Measurements from ENCODE around the gene HRAS. TPM values are rescaled to one million over a fixed set of nuclear protein-coding genes. Genes with fewer than 3 reads are reported as not detected.

Gene HRAS
- total RNA-seq, 2 experiments from 2014 or later = 45.1 to 52.5 TPM

- Mint-ChIP-seq H3K27ac (no peak overlapping the region), H3K4me1 (peaks cover 10% of the 10 kb centered on the region), H3K36me3 (ENCODE audit: low read depth) (no peaks in the 10 kb centered on the region), H3K27me3 (peaks cover 15% of the 10 kb centered on the region), H3K4me3 (peak overlapping the region; percentile 24), H3K9me3 (no peaks in the 10 kb centered on the region)
- DNase-seq = no peak
- CTCF ChIA-PET = interaction anchor here (1.0 to 3.1 kb wide), 7 partner anchors 9 to 170 kb away, joined by 3 to 17 read pairs (median 7); no protein-coding TSS in a partner anchor
- POLR2A ChIA-PET = interaction anchor here (0.8 to 5.9 kb wide), 8 partner anchors 8 to 170 kb away, joined by 3 to 25 read pairs (median 5); partner anchors contain the start of genes HRAS and PHRF1
These were observed 20.6 kb upstream of the HRAS start for GRCh38 chr11:555780-556661.

- no peaks in the 10 kb centered on the region for H3K36me3 Mint-ChIP-seq (ENCODE audit: low read depth)
These were observed 19.9 kb upstream of the HRAS start for GRCh38 chr11:555227-555779.

GRCh38 chr11:554428-555226, 19.3 kb upstream of the HRAS start:
- H3K36me3 Mint-ChIP-seq (ENCODE audit: low read depth) = no peaks in the 10 kb centered on the region
- peaks cover 4% of the 10 kb centered on the region for H3K4me1 Mint-ChIP-seq
- peaks cover 12% of the 10 kb centered on the region for H3K27me3 Mint-ChIP-seq
- ChIA-PET CTCF (interaction anchor here (0.6 to 3.1 kb wide), 18 partner anchors 10 to 373 kb away, joined by 3 to 17 read pairs (median 4); partner anchors contain the start of genes DEAF1 and PHRF1), POLR2A (interaction anchor here (0.8 to 5.9 kb wide), 8 partner anchors 9 to 172 kb away, joined by 3 to 25 read pairs (median 8); partner anchors contain the start of genes DEAF1, IRF7, PHRF1 and TMEM80)
- H3K27ac Mint-ChIP-seq = no peak overlapping the region
- no peaks in the 10 kb centered on the region for H3K9me3 Mint-ChIP-seq
- DNase-seq = peak; percentile 77
- H3K4me3 Mint-ChIP-seq = peak overlapping the region; percentile 39

More at GRCh38 chr11:555227-555779, 19.9 kb upstream of the HRAS start:
- Mint-ChIP-seq H3K4me3 (no peak overlapping the region), H3K4me1 (peaks cover 9% of the 10 kb centered on the region), H3K27me3 (peaks cover 15% of the 10 kb centered on the region), H3K27ac (no peak overlapping the region), H3K9me3 (no peaks in the 10 kb centered on the region)
- ChIA-PET CTCF (interaction anchor here (1.0 to 3.1 kb wide), 11 partner anchors 9 to 171 kb away, joined by 3 to 17 read pairs (median 6); no protein-coding TSS in a partner anchor), POLR2A (interaction anchor here (0.8 to 5.9 kb wide), 7 partner anchors 13 to 171 kb away, joined by 3 to 25 read pairs (median 10); partner anchors contain the start of genes DEAF1, IRF7, PHRF1 and TMEM80)
- DNase-seq = no peak

- Mint-ChIP-seq H3K27ac (no peak overlapping the region), H3K4me1 (peaks cover 4% of the 10 kb centered on the region), H3K36me3 (ENCODE audit: low read depth) (no peaks in the 10 kb centered on the region), H3K4me3 (no peak overlapping the region), H3K9me3 (no peaks in the 10 kb centered on the region), H3K27me3 (peaks cover 12% of the 10 kb centered on the region)
- CTCF ChIA-PET = interaction anchor here (1.1 to 3.1 kb wide), 6 partner anchors 11 to 172 kb away, joined by 4 to 17 read pairs (median 6); partner anchors contain the start of gene PHRF1
- DNase-seq = no peak
- POLR2A ChIA-PET = interaction anchor here (2.0 to 5.9 kb wide), 3 partner anchors 14 to 142 kb away, joined by 11 to 25 read pairs (median 20); partner anchors contain the start of genes DEAF1, PHRF1 and TMEM80
These were observed 18.6 kb upstream of the HRAS start for GRCh38 chr11:553988-554340.

- H3K4me3 Mint-ChIP-seq = no peak overlapping the region
- H3K36me3 Mint-ChIP-seq (ENCODE audit: low read depth) = no peaks in the 10 kb centered on the region
- no peak for DNase-seq
- POLR2A ChIA-PET = interaction anchor here (2.0 to 5.9 kb wide), 2 partner anchors 15 to 142 kb away, joined by 11 to 25 read pairs; partner anchors contain the start of genes DEAF1 and TMEM80
- peaks cover 4% of the 10 kb centered on the region for H3K4me1 Mint-ChIP-seq
- peaks cover 12% of the 10 kb centered on the region for H3K27me3 Mint-ChIP-seq
- no peak overlapping the region for H3K27ac Mint-ChIP-seq
- CTCF ChIA-PET = interaction anchor here (1.4 to 2.8 kb wide), 3 partner anchors 11 to 171 kb away, joined by 5 to 17 read pairs (median 7); partner anchors contain the start of gene PHRF1
- no peaks in the 10 kb centered on the region for H3K9me3 Mint-ChIP-seq
These were observed 18.0 kb upstream of the HRAS start for GRCh38 chr11:553083-553987.

GRCh38 chr11:551596-551995, 16.2 kb upstream of the HRAS start:
- Mint-ChIP-seq H3K27ac (no peak overlapping the region), H3K36me3 (ENCODE audit: low read depth) (no peaks in the 10 kb centered on the region), H3K27me3 (peaks cover 5% of the 10 kb centered on the region), H3K9me3 (no peaks in the 10 kb centered on the region), H3K4me1 (peaks cover 4% of the 10 kb centered on the region), H3K4me3 (no peak overlapping the region)
- DNase-seq = no peak
- ChIA-PET POLR2A (no interaction called here), CTCF (no interaction called here)

GRCh38 chr11:551131-551530, 15.8 kb upstream of the HRAS start:
- Mint-ChIP-seq H3K27me3 (peaks cover under 1% of the 10 kb centered on the region), H3K27ac (no peak overlapping the region), H3K4me1 (no peaks in the 10 kb centered on the region), H3K9me3 (no peaks in the 10 kb centered on the region), H3K4me3 (no peak overlapping the region), H3K36me3 (ENCODE audit: low read depth) (no peaks in the 10 kb centered on the region)
- ChIA-PET CTCF (no interaction called here), POLR2A (no interaction called here)
- no peak for DNase-seq

- Mint-ChIP-seq H3K4me1 (no peaks in the 10 kb centered on the region), H3K27ac (no peak overlapping the region), H3K36me3 (ENCODE audit: low read depth) (no peaks in the 10 kb centered on the region), H3K4me3 (no peak overlapping the region), H3K27me3 (no peaks in the 10 kb centered on the region), H3K9me3 (no peaks in the 10 kb centered on the region)
- CTCF ChIA-PET = no interaction called here
- POLR2A ChIA-PET = no interaction called here
- no peak for DNase-seq
These were observed 15.3 kb upstream of the HRAS start for GRCh38 chr11:550746-551085.

GRCh38 chr11:550021-550745, 14.8 kb upstream of the HRAS start:
- no peak overlapping the region for H3K27ac Mint-ChIP-seq
- no peak overlapping the region for H3K4me3 Mint-ChIP-seq
- H3K27me3 Mint-ChIP-seq = no peaks in the 10 kb centered on the region
- no peak for DNase-seq
- H3K36me3 Mint-ChIP-seq (ENCODE audit: low read depth) = no peaks in the 10 kb centered on the region
- ChIA-PET CTCF (no interaction called here), POLR2A (no interaction called here)
- H3K4me1 Mint-ChIP-seq = no peaks in the 10 kb centered on the region
- H3K9me3 Mint-ChIP-seq = no peaks in the 10 kb centered on the region

- Mint-ChIP-seq H3K4me1 (no peaks in the 10 kb centered on the region), H3K9me3 (no peaks in the 10 kb centered on the region), H3K4me3 (no peak overlapping the region), H3K27me3 (no peaks in the 10 kb centered on the region), H3K27ac (no peak overlapping the region), H3K36me3 (ENCODE audit: low read depth) (no peaks in the 10 kb centered on the region)
- DNase-seq = no peak
- ChIA-PET CTCF (no interaction called here), POLR2A (interaction anchor here (0.9 kb wide), 1 partner anchor 7 kb away, joined by 3 read pairs; no protein-coding TSS in a partner anchor)
These were observed 13.6 kb upstream of the HRAS start for GRCh38 chr11:548700-549603.

GRCh38 chr11:545171-545570, 9.8 kb upstream of the HRAS start:
- Mint-ChIP-seq H3K9me3 (no peaks in the 10 kb centered on the region), H3K27me3 (no peaks in the 10 kb centered on the region), H3K27ac (no peak overlapping the region), H3K36me3 (ENCODE audit: low read depth) (no peaks in the 10 kb centered on the region), H3K4me3 (no peak overlapping the region), H3K4me1 (no peaks in the 10 kb centered on the region)
- POLR2A ChIA-PET = no interaction called here
- CTCF ChIA-PET = no interaction called here
- DNase-seq = no peak
